GM19463 (cell line): ENCODE measurements around the gene TMEM42.

Source experiments
- ATAC-seq: cut with Tn5 transposase; IDR thresholded peaks from one replicate; pipeline ENCODE4 v1.9.1; 2021; ENCODE audit warnings: mild to moderate bottlenecking, moderate library complexity; ENCODE audit not compliant: unreplicated experiment

Gene TMEM42

GRCh38 chr3:44906997-44907396 is 45.3 kb downstream of the TMEM42 start:
- ATAC-seq: no peak

- no peak for ATAC-seq
These were observed 45.9 kb downstream of the TMEM42 start for GRCh38 chr3:44907612-44908011.

GRCh38 chr3:44909063-44909462 is 47.4 kb downstream of the TMEM42 start:
- no peak for ATAC-seq

- no peak for ATAC-seq
These were observed 49.0 kb downstream of the TMEM42 start for GRCh38 chr3:44910693-44911092.

- no peak for ATAC-seq
These were observed 52.3 kb downstream of the TMEM42 start for GRCh38 chr3:44913868-44914468.

GRCh38 chr3:44914936-44915335 is 53.2 kb downstream of the TMEM42 start:
- ATAC-seq: no peak
